SKM-1 treated with dmso at 0.1 percent for 144 hours (cell line): ENCODE measurements around the gene EFNA4.

Source experiments
- DNase-seq: peaks from one replicate; lab custom pipeline; 2025; ENCODE audit not compliant: unreplicated experiment; lab: John Stamatoyannopoulos, UW

EFNA4 gene

DNA sequence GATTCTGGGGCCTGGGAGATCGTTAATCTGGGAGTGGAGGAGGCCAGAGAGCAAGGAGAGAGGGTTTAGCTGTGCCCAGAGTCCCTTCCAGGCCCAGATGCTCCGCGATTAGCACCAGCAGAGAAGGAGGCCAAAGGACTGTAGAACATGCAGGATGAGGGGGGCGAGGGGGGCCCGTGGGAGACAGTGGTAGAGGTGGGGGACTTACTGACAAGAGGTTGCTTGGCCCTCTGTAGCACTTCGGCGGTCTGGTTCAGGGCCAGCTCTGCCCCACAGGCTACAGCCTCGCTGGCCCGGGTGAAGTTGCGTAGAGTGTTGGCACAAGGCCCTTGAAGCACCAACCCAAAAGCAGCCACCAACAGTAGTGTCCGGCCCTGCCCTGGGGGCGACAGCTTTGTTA lies 30.7 kb upstream of the EFNA4 start:
- no peak for DNase-seq

DNA sequence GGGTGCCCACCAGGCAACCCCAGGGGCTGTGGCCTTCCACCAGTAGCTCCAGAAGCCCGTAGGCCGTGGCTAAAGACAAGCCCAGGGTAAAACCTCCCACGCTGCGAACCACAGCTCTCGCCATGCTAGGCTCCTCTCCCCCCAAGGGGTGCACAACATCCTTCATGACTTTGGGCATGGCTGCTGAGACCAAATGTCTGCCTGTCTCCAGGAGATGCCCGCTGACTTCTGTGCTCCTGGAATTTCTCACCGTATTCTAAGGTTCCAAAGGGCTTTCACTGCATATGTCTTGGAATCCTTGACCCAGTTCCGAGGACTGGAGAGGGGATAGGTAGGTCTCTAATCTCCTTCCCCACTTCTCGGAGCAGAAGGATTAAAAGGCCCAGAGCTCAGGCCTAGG lies 30.0 kb upstream of the EFNA4 start, which contains the start of the genes DCST1 and DCST2:
Gene DCST1 (plus strand): TSS at position 301 of the 400 bp plus-strand sequence. CDS start 213 bp downstream, outside the sequence.
Gene DCST2 (minus strand): TSS at position 258 of the 400 bp plus-strand sequence. CDS start 80 bp downstream, at position 178.
- DNase-seq: no peak

DNA sequence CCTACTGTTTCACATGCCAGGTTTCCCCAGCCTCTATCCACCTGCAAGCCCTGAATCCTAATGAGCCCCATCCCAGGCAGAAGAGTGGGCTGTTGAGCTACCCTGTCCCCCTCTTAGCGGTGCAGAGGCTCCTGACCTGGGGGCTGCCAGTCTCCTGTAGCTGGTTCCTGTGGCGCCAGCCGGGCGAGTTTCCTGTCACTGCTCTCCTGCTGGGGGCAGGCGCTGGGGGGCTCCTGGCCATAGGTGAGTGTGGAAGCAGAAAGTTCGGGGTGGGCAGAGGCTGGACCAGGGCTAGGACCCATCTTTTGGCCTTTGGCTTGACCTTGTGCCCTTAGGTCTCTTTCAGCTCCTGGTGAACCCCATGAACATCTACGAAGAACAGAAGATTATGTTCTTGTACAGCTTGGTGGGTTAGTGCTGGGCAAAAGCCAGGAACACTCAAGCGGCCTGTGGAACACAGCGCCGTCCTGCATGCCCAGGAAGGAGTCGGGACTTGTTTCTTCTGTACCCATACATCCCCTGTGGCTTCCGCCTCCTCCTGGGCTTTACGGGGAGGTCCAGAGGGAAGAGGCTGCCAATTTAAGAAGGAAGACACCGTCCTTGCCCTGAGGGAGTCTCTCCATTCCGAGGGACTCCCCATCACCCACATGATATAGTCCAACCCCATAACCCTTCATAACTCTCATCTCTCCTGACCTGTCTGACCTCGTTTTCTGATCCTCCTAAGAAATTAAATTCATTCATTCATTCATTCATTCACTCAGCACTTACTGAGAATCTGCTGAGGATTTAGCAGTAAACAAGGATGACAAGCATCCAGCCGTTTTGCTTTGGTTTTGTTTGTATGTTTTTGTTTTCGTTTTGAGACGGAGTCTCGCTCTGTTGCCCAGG lies 29.0 kb upstream of the EFNA4 start:
- no peak for DNase-seq

DNA sequence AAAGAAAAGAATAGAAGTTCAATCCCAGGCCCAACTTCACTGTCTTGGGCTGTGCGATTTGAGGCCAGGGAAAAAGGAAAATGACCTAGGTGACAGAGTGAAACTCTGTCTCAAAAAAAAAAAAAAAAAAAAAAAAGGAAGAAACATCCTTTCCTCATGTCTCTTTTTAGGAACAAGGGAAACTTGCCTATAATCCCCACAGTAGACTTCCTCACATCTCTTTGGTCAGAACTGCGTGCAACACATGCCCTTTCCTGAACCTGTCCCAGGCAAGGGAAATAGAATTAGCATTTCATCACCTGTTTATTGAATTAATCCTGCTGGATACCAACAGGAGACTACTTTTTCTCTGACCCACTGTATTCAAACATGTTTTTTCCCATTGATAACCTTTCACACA lies 27.6 kb upstream of the EFNA4 start:
- DNase-seq: no peak

DNA sequence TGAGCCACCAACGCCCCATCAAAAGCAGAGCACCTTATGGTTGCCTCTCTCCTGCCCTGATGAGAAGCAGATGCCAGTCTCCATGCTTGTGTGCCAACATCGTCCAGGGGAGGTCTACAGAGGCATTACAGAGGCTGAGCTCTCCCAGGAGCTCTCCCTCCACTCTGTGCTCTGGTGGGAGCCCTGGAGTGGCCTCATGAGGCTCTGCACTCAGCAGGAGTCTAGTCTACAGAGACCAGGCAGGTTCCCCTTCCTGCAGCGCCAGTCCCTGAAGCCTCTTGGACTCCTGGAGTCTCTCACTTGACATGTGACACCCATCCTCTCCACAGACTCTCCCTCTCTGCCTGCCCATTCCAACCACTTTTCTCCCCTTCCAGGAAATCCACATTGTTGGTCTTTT lies 26.5 kb upstream of the EFNA4 start:
- DNase-seq: no peak

DNA sequence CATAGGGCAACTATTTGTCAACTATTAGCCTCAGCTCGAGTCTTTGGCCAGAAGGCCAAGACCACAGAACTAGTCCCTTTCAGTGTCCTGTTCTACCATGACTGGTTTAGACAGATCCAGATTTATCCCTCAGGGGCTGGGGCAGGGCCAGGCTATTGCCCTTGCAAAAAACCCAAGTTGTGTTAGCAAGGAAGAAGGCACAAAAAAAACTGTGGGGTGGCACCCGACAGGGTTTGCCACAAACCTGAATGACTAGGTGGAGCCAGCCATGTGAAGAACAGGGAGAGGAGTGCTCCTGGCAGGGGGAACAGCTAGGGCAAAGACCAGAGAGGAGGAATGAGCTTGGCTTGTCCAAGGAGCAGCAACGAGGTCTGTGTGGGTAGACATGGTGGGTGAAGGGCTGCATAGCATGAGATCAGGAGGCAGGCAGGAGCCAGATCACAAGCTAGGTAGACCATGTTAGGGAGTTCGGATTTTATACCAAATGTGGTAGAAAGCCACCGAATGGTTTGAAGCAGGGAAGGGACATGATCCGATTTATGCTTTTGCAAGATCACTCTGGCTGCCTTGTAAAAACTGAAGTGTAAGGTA lies 25.6 kb upstream of the EFNA4 start:
- DNase-seq: no peak

DNA sequence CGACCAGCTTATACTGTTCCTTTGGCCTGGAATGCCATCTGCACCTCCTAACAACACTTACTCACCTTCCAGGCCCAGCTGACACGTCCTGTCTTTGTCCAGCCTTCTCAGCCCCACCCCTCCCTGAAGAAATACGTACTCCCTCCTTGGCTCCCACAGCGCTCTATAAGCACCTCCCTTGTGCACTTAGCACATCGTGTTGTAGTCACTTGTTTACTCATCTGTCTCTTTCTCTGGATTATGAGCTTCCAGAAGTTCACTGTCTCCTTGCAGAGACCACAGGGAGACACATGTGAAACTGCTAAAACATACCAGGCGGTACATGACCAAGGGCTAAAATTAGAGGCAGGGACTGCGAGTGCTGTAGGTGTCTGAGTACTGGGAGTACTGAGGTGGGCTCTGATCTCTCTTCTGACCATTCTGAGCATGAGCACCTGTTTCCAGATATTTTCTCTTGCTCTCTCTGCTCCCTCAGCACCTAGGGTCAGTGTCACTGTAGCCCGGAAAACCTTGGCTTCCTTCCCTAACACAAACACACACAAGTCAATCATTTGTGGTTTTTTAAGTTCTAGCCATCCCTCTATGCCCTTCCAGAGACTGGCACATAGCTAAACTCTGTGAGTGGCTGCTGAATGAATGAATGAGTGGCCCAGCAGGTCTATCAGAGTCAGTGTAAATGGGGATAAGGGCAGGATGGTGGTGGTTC lies 24.8 kb upstream of the EFNA4 start:
- DNase-seq: no peak

DNA sequence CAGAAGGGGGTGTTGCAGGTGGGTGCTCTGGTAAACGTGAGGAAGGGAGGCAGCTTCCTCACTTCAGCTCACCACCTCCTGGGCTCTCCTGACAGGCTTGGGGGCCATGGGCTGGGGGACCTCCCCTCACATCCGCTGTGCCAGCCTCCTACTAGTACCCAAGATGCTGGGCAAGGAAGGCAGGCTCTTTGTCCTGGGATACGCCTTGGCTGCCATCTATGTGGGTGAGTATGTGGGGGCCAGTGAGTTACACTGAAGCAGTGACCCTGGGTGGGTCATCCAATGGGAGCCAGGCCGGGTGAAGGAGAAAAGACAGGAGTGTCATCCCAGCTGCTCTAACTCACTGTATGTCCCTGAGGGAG lies 24.3 kb upstream of the EFNA4 start:
- no peak for DNase-seq

DNA sequence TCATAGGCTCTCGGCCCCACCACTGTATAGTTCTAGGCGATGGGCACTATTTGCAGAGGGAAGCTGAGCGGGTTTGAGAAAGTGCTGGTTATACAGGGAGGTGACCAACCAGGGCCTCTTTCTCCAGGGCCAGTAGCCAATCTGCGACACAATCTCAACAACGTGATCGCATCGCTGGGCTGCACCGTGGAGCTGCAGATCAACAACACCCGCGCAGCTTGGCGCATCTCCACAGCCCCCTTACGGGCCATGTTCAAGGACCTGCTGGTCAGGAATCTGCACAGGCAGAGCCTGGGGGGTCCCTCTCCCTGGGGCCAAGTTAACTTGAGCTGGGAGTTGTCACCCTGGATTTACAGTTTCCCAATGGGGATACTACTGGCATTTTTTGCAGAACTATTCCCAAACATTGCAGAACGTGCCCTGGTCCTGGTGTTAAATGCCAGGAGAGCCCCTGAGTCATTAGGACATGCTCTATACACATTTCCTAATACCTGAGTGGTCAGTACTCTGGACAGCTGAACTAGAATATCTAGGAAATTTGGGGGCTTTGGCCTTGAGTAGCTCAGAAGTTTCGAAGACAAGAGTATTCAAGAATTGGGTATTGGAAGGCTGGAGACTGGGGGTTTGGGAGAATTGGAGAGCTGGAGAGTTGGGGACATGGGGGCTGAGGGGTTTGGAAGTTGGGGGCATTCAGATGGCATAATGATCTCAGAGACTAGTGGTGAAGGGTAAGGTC lies 23.0 kb upstream of the EFNA4 start:
- DNase-seq: no peak

DNA sequence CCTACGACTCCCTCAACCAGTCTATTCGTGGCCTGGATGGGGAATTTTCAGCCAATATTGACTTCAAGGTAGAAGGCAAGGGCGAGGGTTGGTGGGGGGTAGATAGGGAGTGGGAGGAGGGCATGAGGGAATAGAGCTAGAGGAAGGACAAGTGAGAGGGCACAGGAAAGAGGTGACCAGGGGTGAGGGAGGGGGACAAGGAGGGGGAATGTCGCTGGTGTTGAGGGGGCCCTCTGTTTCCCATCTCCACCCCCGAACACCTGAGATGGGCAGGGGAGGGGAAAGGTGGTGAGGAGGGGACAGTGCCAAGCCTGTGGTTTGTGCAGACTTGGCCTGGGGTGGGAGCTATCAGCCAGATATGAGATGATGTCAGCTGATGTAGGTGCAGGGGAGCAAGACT lies 20.8 kb upstream of the EFNA4 start:
- DNase-seq: no peak

DNA sequence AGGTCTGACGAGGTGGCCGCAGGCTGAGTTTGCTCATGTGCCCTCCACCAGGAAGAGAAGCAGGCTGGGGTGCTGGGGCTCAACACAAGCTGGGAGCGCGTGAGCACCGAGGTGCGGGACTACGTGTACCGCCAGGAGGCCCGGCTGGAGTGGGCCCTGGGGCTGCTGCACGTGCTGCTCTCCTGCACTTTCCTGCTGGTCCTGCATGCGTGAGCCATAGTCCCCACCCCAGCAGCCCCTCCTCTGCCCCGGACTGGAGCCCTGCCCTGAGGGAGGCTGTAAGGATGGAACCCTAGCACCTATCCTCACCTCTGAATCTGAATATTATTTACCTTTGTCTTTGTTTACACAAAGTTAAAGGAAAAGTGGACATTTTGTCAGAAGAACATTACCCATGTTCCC lies 20.2 kb upstream of the EFNA4 start:
- no peak for DNase-seq

DNA sequence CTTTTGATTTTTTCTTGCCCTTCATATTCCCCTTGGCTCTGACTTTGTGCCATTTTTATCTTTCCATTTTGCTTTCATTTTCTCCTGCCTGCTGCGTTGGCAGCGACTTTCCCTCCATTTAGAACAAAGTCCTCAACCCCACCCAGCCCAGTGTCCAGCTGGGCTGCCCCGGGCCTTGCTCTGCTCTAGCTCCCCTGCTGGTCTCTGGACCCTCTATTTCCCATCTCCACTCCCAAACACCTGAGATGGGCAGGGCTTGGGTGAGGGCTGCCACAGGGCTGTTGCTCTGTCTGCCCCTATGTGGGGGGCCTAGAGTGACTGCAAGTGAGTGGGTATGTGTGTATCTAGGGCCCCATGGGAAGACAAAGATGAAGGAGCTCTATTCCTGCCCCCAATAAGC lies 19.7 kb upstream of the EFNA4 start:
- DNase-seq: no peak

DNA sequence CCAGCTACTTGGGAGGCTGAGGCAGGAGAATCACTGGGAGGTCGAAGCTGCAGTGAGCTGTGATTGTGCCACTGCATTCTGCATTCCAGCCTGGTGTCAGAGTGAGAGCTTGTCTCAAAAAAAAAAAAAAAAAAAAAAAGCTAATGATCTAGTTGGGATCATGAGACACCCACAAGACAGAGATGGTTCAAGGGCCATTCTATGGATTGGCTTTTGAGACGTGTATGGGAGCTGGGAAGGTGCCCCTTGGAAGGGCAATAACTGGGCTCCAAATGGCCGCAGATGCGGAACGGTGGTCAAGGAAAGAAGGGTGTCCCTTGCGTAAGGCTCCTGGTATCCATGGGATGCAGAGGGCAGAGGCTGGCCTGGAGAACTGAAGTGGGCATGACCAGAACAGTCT lies 19.2 kb upstream of the EFNA4 start:
- DNase-seq: no peak

DNA sequence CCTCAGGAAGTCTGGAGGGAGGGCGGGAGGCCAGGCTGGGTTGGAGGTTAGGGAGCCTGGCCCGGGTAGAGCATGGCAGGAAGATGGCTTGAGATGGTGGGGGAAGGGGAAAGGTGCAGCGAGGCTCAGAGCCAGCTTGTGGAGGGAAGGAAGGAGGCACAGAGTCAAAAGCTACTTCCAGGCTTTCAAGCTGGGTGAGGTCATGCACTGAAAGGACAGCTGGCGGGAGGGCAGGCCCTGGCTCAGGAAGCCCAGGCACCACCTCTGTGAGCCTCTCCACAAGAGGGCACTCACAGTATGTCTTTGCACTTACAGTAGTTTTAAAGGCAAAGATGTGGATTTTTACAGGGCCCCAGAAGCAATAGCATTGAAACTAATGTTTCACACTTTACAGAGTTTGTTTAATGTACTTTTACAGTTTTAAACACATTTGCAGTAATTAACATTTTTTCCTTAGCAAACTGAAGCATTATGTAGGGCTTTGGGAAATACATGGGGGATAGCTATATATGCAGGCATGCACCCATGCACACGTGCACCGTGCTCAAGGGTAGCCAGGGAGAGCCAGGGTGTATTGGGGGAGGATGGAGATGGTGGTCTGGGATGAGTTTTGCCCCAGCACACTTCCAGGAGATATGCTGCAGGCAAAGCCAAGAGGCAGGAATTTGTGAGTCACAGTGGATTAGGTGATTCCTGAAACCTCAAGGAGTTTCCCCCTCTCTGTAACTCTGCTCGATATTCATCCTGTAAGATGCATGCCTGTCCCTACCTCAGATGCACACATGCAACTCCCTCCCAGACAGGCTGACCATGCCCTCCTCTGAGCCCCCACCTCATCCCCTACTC lies 18.5 kb upstream of the EFNA4 start:
- peak; percentile 96 for DNase-seq

DNA sequence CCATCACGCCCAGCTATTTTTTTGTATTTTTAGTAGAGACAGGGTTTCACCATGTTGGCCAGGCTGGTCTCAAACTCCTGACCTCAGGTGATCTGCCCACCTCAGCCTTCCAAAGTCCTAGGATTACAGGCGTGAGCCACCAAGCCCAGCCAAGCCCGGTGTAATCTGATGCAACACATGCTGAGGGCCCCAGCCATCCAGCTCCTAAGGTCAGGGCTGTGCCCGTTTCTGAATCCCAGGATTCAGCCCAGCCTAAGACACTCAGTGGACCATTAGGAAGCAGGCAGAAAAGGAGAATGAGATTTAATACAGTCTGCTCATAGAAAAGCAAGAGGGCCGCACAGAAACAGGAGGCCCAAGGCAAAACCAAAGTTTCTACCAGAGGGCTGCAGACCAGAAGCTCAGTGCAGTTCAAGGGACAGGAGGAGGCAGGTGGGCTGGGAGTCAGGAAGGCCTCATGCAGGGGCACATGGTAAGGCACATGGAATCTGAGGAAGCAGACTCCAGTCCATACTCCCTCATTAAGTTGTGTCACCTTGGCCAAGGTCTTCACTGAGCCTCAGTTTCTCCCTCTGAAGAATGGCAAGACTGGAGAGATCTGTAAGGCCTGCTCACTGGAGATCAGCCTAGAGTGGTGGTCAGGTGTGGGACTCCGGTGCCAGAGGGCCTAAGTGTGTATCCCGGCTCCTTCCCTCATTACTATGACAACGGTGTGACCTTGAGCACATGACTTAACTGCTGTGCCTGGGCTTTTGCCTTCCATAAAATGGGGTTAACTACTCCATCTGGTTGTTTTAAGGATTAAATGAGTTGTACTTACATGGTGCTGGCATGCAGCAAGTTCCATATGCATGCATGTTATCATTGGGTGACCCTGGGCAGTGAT lies 14.8 kb upstream of the EFNA4 start:
- DNase-seq: no peak

DNA sequence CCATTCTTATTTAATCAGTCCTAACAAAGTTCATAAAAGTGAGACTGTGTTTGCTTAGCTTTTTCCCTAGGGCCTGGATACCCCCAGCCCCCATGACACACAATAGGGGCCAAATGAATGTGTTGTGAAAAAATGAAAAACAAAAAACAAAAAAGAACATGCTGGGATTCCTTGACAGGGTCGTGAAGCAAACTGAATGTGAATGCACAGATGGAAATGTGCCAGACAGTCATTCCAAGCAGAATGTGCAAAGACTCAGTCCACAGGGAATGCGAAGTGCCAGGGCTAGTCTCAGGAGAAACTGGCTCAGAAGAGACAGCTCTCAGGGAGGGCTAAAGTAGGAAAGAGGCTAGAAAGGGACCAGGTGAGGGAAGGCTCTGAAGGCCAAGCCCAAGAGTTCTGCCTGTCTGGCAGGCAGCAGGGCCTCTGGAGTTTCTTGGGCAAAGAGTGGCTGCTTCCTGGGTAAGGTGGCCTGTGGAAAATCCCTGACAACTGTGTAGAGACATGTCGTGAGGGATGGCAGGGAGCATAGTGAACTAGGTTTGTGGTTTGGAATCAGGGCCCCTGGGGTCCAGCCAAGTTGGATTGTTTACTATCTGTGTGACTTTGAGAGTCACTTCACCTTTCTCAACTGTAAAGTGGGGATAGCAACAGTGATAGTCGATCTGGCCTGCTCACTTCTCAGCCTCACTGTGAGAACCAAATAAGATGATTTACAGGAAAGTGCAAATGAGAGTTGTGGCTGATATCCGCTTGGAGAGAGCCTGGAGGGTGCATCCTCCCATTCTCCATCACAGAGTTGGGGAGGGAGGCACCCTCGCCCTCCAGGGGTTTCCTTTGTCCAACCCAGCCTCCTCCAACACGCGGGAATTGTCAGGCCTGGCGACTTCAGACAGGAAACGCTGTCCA lies 13.6 kb upstream of the EFNA4 start:
- DNase-seq: no peak

DNA sequence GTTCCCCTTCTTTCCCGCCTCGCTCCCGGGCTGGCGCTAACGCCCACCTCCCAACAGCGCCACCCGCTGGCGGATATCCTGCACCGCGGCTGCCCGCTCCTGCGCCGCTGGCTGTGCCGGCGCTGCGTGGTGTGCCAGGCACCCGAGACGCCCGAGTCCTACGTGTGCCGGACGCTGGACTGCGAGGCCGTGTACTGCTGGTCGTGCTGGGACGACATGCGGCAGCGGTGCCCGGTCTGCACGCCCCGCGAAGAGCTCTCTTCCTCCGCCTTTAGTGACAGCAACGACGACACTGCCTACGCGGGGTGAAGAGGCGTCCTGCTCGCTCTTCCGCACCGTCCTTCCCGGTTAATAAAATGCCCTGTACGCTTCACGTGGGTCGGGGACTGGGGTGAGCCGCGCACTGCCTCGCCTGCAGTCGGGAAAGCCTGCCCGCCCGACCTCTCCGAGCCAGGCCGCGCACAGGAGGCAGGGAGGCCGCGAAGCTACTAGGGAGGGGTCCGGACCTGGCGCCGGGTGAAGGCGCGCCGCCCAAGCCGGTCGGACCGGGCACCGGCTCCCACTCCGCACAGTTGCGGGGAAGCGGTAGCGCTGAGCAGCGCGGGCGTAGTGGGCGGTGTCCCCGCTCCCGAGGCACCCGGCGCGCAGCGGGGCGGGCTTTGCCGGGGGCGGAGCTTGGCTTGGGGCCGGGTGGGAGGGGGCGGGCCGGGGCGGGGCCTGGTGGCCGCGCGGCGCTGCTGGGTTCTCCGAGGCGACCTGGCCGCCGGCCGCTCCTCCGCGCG lies 12.8 kb upstream of the EFNA4 start, which contains the start of gene ADAM15:
Gene ADAM15 (plus strand): TSS at position 757 of the 782 bp plus-strand sequence. CDS start 71 bp downstream, outside the sequence.
- DNase-seq: peak; percentile 87
